H1 (cell line): ENCODE data around the gene KIF25. TPM values are rescaled to one million over a fixed set of nuclear protein-coding genes. Genes with fewer than 3 reads are reported as not detected.

ENCODE experiments used
- CTCF ChIA-PET: fragments of 300-600 bp; sonication (Branson Sonifier 250); formaldehyde crosslinking; loops from one replicate; lab custom pipeline; 2021; ENCODE audit not compliant: partially characterized antibody; lab: Charles Lee
- POLR2A ChIA-PET: fragments of 300-600 bp; sonication (Branson Sonifier 250); formaldehyde crosslinking; loops from one replicate; lab custom pipeline; 2021; ENCODE audit warnings: inconsistent platforms; ENCODE audit not compliant: partially characterized antibody; lab: Charles Lee
- DNase-seq, 2 experiments: peaks; one replicate each; pipeline versions ENCODE4 v3.0.0 to v3.0.0-alpha.2; 2010 to 2022; ENCODE audit warnings: low spot score in 2 of 2, low read depth in 1 of 2, mixed read lengths in 1 of 2
- FAIRE-seq: peaks from 2 replicates; lab custom pipeline; 2011; peaks lifted over from hg19 to GRCh38; lab: Jason Lieb, UNC
- H2AFZ ChIP-seq: 2 replicates; pipeline ENCODE4 v1.8.1; 2012; ENCODE audit warnings: low read length, inconsistent platforms
- H2AK5ac ChIP-seq: 2 replicates; pipeline ENCODE4 v1.6.1; 2013; ENCODE audit warnings: low read depth, low read length
- H2BK120ac ChIP-seq: replicated peaks from 2 replicates; pipeline ENCODE3; 2013; ENCODE audit warnings: low read depth, low read length, inconsistent platforms
- H2BK12ac ChIP-seq: 2 replicates; pipeline ENCODE4 v1.6.1; 2013; ENCODE audit warnings: low read depth, low read length
- H2BK15ac ChIP-seq: 2 replicates; pipeline ENCODE4 v1.6.1; 2013; ENCODE audit warnings: low read length
- H2BK20ac ChIP-seq: 2 replicates; pipeline ENCODE4 v1.6.1; 2013; ENCODE audit warnings: low read length
- H2BK5ac ChIP-seq: 2 replicates; pipeline ENCODE4 v1.6.1; 2013; ENCODE audit warnings: low read depth, low read length
- H3K14ac ChIP-seq: 2 replicates; pipeline ENCODE4 v1.6.1; 2013; ENCODE audit warnings: inconsistent platforms; ENCODE audit not compliant: insufficient read length
- H3K18ac ChIP-seq: 2 replicates; pipeline ENCODE4 v1.6.1; 2013; ENCODE audit warnings: low read length; ENCODE audit errors: extremely low read depth
- H3K23ac ChIP-seq: 2 replicates; pipeline ENCODE4 v1.6.1; 2013; ENCODE audit warnings: inconsistent platforms; ENCODE audit not compliant: insufficient read length
- H3K23me2 ChIP-seq: 2 replicates; pipeline ENCODE4 v1.6.1; 2013; ENCODE audit warnings: low read depth, low read length
- H3K27ac ChIP-seq: 2 replicates; pipeline ENCODE4 v1.6.1; 2011; ENCODE audit warnings: low read depth, low read length, inconsistent platforms
- H3K27me3 ChIP-seq, 4 experiments: replicated peaks in 1 of 4; 1 replicate in 1 of 4; 2 replicates in 3 of 4; pipeline versions ENCODE4 v1.6.1 to v1.8.1; 2011 to 2013; ENCODE audit warnings: low read length in 3 of 4, mild to moderate bottlenecking in 3 of 4, inconsistent platforms in 2 of 4, mixed read lengths in 2 of 4, moderate library complexity in 1 of 4; ENCODE audit not compliant: control insufficient read depth in 3 of 4, insufficient read depth in 3 of 4; ENCODE audit errors: extremely low read depth in 1 of 4
- H3K36me3 ChIP-seq, 4 experiments: 2 replicates each; pipeline versions ENCODE4 v1.6.1 to v1.8.1; 2011 to 2013; ENCODE audit warnings: mild to moderate bottlenecking in 4 of 4, low read length in 3 of 4, moderate library complexity in 2 of 4, control low read depth in 1 of 4, inconsistent platforms in 1 of 4; ENCODE audit not compliant: insufficient read depth in 4 of 4, control insufficient read depth in 2 of 4
- H3K4ac ChIP-seq: replicated peaks from 2 replicates; pipeline ENCODE3; 2013; ENCODE audit warnings: low read length, low read depth, mixed read lengths, inconsistent platforms; ENCODE audit not compliant: insufficient read length
- H3K4me1 ChIP-seq, 4 experiments: replicated peaks in 1 of 4; 1 replicate in 1 of 4; 2 replicates in 3 of 4; pipeline versions ENCODE4 v1.6.1 to v1.8.1; 2011 to 2013; ENCODE audit warnings: low read length in 3 of 4, inconsistent platforms in 2 of 4, mixed read lengths in 1 of 4; ENCODE audit not compliant: insufficient read depth in 4 of 4, control insufficient read depth in 3 of 4
- H3K4me2 ChIP-seq, 2 experiments: 2 replicates each; pipeline versions ENCODE4 v1.6.1 to v1.8.1; 2011 to 2013; ENCODE audit warnings: low read depth in 2 of 2, low read length in 2 of 2, control low read depth in 1 of 2, inconsistent platforms in 1 of 2, mild to moderate bottlenecking in 1 of 2; ENCODE audit not compliant: insufficient read depth in 1 of 2
- H3K4me3 ChIP-seq, 4 experiments: fragments of 200-600, 300-600 bp in 1 of 4; sonication (generic), shearing (Covaris generic), sonication (Bioruptor Twin) in 1 of 4; 2 replicates each; pipeline versions ENCODE4 v1.5.1 to v1.8.1; 2011 to 2016; ENCODE audit warnings: low read length in 4 of 4, low read depth in 3 of 4, control low read depth in 2 of 4, inconsistent platforms in 2 of 4, mild to moderate bottlenecking in 2 of 4, mixed read lengths in 1 of 4, moderate library complexity in 1 of 4; ENCODE audit not compliant: insufficient read depth in 2 of 4; ENCODE audit errors: extremely low read depth in 1 of 4
- H3K56ac ChIP-seq: replicated peaks from 2 replicates; pipeline ENCODE3; 2013; ENCODE audit warnings: low read depth, mild to moderate bottlenecking, mixed read lengths, low read length, inconsistent platforms; ENCODE audit not compliant: insufficient read length
- H3K79me1 ChIP-seq: 2 replicates; pipeline ENCODE4 v1.6.1; 2013; ENCODE audit warnings: low read depth, low read length, control low read depth
- H3K79me2 ChIP-seq, 2 experiments: 2 replicates each; pipeline versions ENCODE4 v1.6.1 to v1.8.1; 2012 to 2013; ENCODE audit warnings: low read length in 2 of 2, mild to moderate bottlenecking in 2 of 2, inconsistent platforms in 1 of 2; ENCODE audit not compliant: insufficient read depth in 2 of 2, control insufficient read depth in 1 of 2
- H3K9ac ChIP-seq, 4 experiments: replicated peaks in 1 of 4; 1 replicate in 1 of 4; 2 replicates in 3 of 4; pipeline versions ENCODE4 v1.6.1 to v1.8.1; 2011 to 2013; ENCODE audit warnings: low read depth in 3 of 4, low read length in 3 of 4, control low read depth in 2 of 4, mild to moderate bottlenecking in 2 of 4, moderate library complexity in 2 of 4, inconsistent platforms in 1 of 4; ENCODE audit errors: extremely low read depth in 1 of 4
- H3K9me3 ChIP-seq, 2 experiments: 2 replicates each; pipeline versions ENCODE4 v1.6.1 to v1.8.1; 2012 to 2013; ENCODE audit warnings: mild to moderate bottlenecking in 2 of 2, moderate library complexity in 2 of 2, control low read depth in 1 of 2, inconsistent platforms in 1 of 2, low read depth in 1 of 2, low read length in 1 of 2, mixed read lengths in 1 of 2; ENCODE audit not compliant: insufficient read depth in 2 of 2
- H4K20me1 ChIP-seq, 2 experiments: replicated peaks in 1 of 2; 2 replicates each; pipeline versions ENCODE3 to v1.8.1; 2011 to 2013; ENCODE audit warnings: inconsistent platforms in 2 of 2, low read length in 2 of 2, mild to moderate bottlenecking in 1 of 2; ENCODE audit not compliant: insufficient read depth in 2 of 2, control insufficient read depth in 1 of 2
- H4K5ac ChIP-seq: 2 replicates; pipeline ENCODE4 v1.6.1; 2013; ENCODE audit warnings: low read length, low read depth, mixed read lengths, inconsistent platforms; ENCODE audit not compliant: insufficient read length
- H4K8ac ChIP-seq: 2 replicates; pipeline ENCODE4 v1.8.0; 2013; ENCODE audit warnings: mild to moderate bottlenecking, moderate library complexity, low read length, inconsistent platforms; ENCODE audit not compliant: insufficient read depth; ENCODE audit errors: extremely low read depth
- H4K91ac ChIP-seq: replicated peaks from 2 replicates; pipeline ENCODE3; 2013; ENCODE audit warnings: low read length, mixed read lengths, inconsistent platforms; ENCODE audit not compliant: insufficient read length
- ASH2L ChIP-seq: fragments of 200-600, 300-600 bp; sonication (generic); IDR thresholded peaks from one replicate; pipeline ENCODE4 v1.7.1; 2017; ENCODE audit warnings: low read length
- CBX5 ChIP-seq: fragments of 300-800, 300-1000 bp; sonication (generic); IDR thresholded peaks from 2 replicates; pipeline ENCODE4 v1.7.1; 2016; ENCODE audit warnings: antibody characterized with exemption, low read length, low read depth
- CREB1 ChIP-seq: IDR thresholded peaks from 2 replicates; pipeline ENCODE4 v1.6.1; 2012; ENCODE audit warnings: inconsistent platforms
- EP300 ChIP-seq, 2 experiments: IDR thresholded peaks; 1 replicate in 1 of 2; 2 replicates in 1 of 2; pipeline ENCODE4 v1.6.1; 2011 to 2012; ENCODE audit warnings: low read depth in 2 of 2, low read length in 2 of 2, mild to moderate bottlenecking in 2 of 2, borderline replicate concordance in 1 of 2, inconsistent platforms in 1 of 2, moderate library complexity in 1 of 2
- GABPA ChIP-seq: IDR thresholded peaks from 2 replicates; pipeline ENCODE4 v1.6.1; 2011; ENCODE audit warnings: mild to moderate bottlenecking, low read length, moderate library complexity, borderline replicate concordance; ENCODE audit not compliant: insufficient read depth
- JUND ChIP-seq: IDR thresholded peaks from 2 replicates; pipeline ENCODE4 v1.6.1; 2011; ENCODE audit warnings: mild to moderate bottlenecking, improper control_type of control experiment, low read length
- KDM4A ChIP-seq: IDR thresholded peaks from one replicate; pipeline ENCODE4 v1.7.1; 2012; ENCODE audit warnings: low read depth, mild to moderate bottlenecking, moderate library complexity, low read length, inconsistent platforms; ENCODE audit not compliant: severe bottlenecking
- NANOG ChIP-seq: IDR thresholded peaks from 2 replicates; pipeline ENCODE4 v1.6.1; 2011; ENCODE audit warnings: low read length, low read depth, mild to moderate bottlenecking, inconsistent platforms; ENCODE audit not compliant: insufficient read depth, poor library complexity, severe bottlenecking
- PHF8 ChIP-seq: fragments of 200-600 bp; sonication (generic); conservative IDR thresholded peaks from 2 replicates; pipeline ENCODE4 v1.7.1; 2012; ENCODE audit warnings: low read depth, mild to moderate bottlenecking, inconsistent platforms, low read length, moderate library complexity
- SAP30 ChIP-seq: fragments of 300-600 bp; sonication (generic); IDR thresholded peaks from 2 replicates; pipeline ENCODE4 v1.7.1; 2012; ENCODE audit warnings: low read length, moderate library complexity, mild to moderate bottlenecking, inconsistent platforms; ENCODE audit not compliant: insufficient read depth, insufficient replicate concordance
- SIRT6 ChIP-seq: IDR thresholded peaks from one replicate; pipeline ENCODE4 v1.7.1; 2012; ENCODE audit warnings: low read length, inconsistent platforms
- TBP ChIP-seq: IDR thresholded peaks from 2 replicates; pipeline ENCODE4 v1.6.1; 2011; ENCODE audit warnings: low read depth, low read length, improper control_type of control experiment
- TCF12 ChIP-seq: IDR thresholded peaks from 2 replicates; pipeline ENCODE4 v1.6.1; 2011; ENCODE audit warnings: low read depth, mild to moderate bottlenecking, low read length
- whole genome bisulfite sequencing, 2 experiments: shearing (Covaris generic) in 1 of 2; methylation state at CpG; one replicate each; pipeline versions ENCODE4 v1.1.6 to v1.1.7; 2013 to 2015; ENCODE audit warnings: low lambda C conversion rate in 2 of 2, mixed read lengths in 2 of 2, inconsistent platforms in 1 of 2, low coverage in 1 of 2, missing lambda C conversion rate in 1 of 2; ENCODE audit not compliant: insufficient replicate concordance in 2 of 2, insufficient coverage in 1 of 2, insufficient read length in 1 of 2; ENCODE audit errors: extremely low coverage in 1 of 2, missing lambda C conversion rate in 1 of 2; 5-methylcytosine and 5-hydroxymethylcytosine counted together
- polyA plus RNA-seq, 7 experiments: library from polyadenylated mRNA; depleted of rRNA in 3 of 7; stranded (reverse) in 5 of 7; unstranded in 2 of 7; fragments of >200 nt in 5 of 7; fragments of 200-250 nt in 2 of 7; gene quantifications; 1 replicate in 5 of 7; 2 replicates in 1 of 7; 4 replicates in 1 of 7; pipeline versions ENCODE4 v1.2.1 to v1.2.3, GENCODE V29; 2011 to 2013; ENCODE audit warnings: missing spikeins in 2 of 7, mixed read lengths in 2 of 7
- total RNA-seq: library from RNA; stranded (reverse); fragmentation: NEBNext Ultra II Directional; extraction: Animal tissue kit (Norgen Biotek cat#: 25700); gene quantifications from 2 replicates; pipeline ENCODE4 v1.2.1, GENCODE V29; 2021

The KIF25 gene
- total and polyA plus RNA-seq, 2 of the 8 experiments (the other 6 are each of a cell fraction or from before 2014, with no cell fraction given): 1.5 to 2.0 TPM

GRCh38 chr6:167976708-167977107 is 20.8 kb upstream of the KIF25 start:
- TF ChIP-seq CBX5 (no peak), JUND (no peak), GABPA (no peak), EP300 (IDR thresholded peaks at IDR 0.05; ENCODE audit: borderline replicate concordance in 1 of 2, low read depth in 2 of 2, low read length in 2 of 2) (no peak), KDM4A (no peak), SIRT6 (no peak), NANOG (no peak), TBP (no peak), ASH2L (no peak), TCF12 (no peak), SAP30 (no peak), PHF8 (no peak), CREB1 (no peak)
- H2BK20ac ChIP-seq: no peak overlapping the region
- H3K9me3 ChIP-seq: peaks cover 0 to 6% of the 10 kb centered on the region in 2 experiments; a peak in 1 of 4 replicates
- H2BK120ac ChIP-seq: no peak overlapping the region
- H2AFZ ChIP-seq: no peak overlapping the region
- ChIA-PET CTCF (no interaction called here), POLR2A (no interaction called here)
- H3K56ac ChIP-seq: no peak overlapping the region
- H3K9ac ChIP-seq: no peak overlapping the region
- H3K36me3 ChIP-seq: peaks cover 0 to 5% (median 0%) of the 10 kb centered on the region in 4 experiments; a peak in 2 of 8 replicates
- H3K4ac ChIP-seq: no peak overlapping the region
- no peak overlapping the region for H3K4me2 ChIP-seq
- no peaks in the 10 kb centered on the region for H3K23me2 ChIP-seq
- 95% methylated on average over 9 of the region's 27 CpGs; no CpG with 5 or more reads in 1 of the 2 experiments for WGBS, 2 experiments
- no peak overlapping the region for H2AK5ac ChIP-seq
- FAIRE-seq: no peak
- H2BK15ac ChIP-seq: no peak overlapping the region
- H3K79me1 ChIP-seq: no peaks in the 10 kb centered on the region
- H4K8ac ChIP-seq: no peak overlapping the region
- no peak overlapping the region for H3K27ac ChIP-seq
- no peak overlapping the region for H3K14ac ChIP-seq
- H3K27me3 ChIP-seq: no peaks in the 10 kb centered on the region
- peaks cover 0 to 2% of the 10 kb centered on the region in 2 experiments for H4K20me1 ChIP-seq
- no peak for DNase-seq
- peaks cover 0 to 10% (median 6%) of the 10 kb centered on the region in 4 experiments; a peak in 5 of 7 replicates for H3K4me1 ChIP-seq
- no peak overlapping the region for H2BK5ac ChIP-seq
- no peak overlapping the region for H3K23ac ChIP-seq
- no peaks in the 10 kb centered on the region for H3K79me2 ChIP-seq
- H4K91ac ChIP-seq: no peak overlapping the region
- H4K5ac ChIP-seq: no peak overlapping the region
- no peak overlapping the region for H3K18ac ChIP-seq
- no peak overlapping the region for H2BK12ac ChIP-seq
- H3K4me3 ChIP-seq: no peak overlapping the region
